HG03457 (cell line): Measurements from ENCODE around the gene NCOA4.
"Not testable (repeated sequence)": the region's sequence is repeated elsewhere in the genome, so short reads cannot be mapped to it uniquely, and the experiment has no call there.

Source experiments
- ATAC-seq: cut with Tn5 transposase; IDR thresholded peaks from one replicate; pipeline ENCODE4 v1.9.1; 2021; ENCODE audit warnings: moderate number of reproducible peaks; ENCODE audit not compliant: unreplicated experiment

The NCOA4 gene

GRCh38 chr10:46052791-46053375 is 22.5 kb upstream of the NCOA4 start:
- no peak for ATAC-seq

GRCh38 chr10:46052057-46052790 is 21.8 kb upstream of the NCOA4 start:
- ATAC-seq = no peak

- ATAC-seq = no peak
Observed at GRCh38 chr10:46050941-46051623, 20.7 kb upstream of the NCOA4 start.

GRCh38 chr10:46049497-46049831 is 19.0 kb upstream of the NCOA4 start:
- ATAC-seq = not testable (repeated sequence)

- no peak for ATAC-seq
Observed at GRCh38 chr10:46048152-46048551, 17.7 kb upstream of the NCOA4 start.

- no peak for ATAC-seq
Observed at GRCh38 chr10:46046261-46046660, 15.8 kb upstream of the NCOA4 start, which contains the start of gene MSMB. TSS of gene MSMB (minus strand) at chr10:46046269. CDS start at chr10:46046237, 32 bp downstream.

GRCh38 chr10:46042527-46042926 is 12.1 kb upstream of the NCOA4 start:
- ATAC-seq = no peak

- no peak for ATAC-seq
Observed at GRCh38 chr10:46040004-46040403, 9.6 kb upstream of the NCOA4 start.

- no peak for ATAC-seq
Observed at GRCh38 chr10:46037107-46037825, 6.8 kb upstream of the NCOA4 start.

- no peak for ATAC-seq
Observed at GRCh38 chr10:46035923-46036849, 5.8 kb upstream of the NCOA4 start.

- no peak for ATAC-seq
Observed at GRCh38 chr10:46033602-46034011, 3.2 kb upstream of the NCOA4 start.

GRCh38 chr10:46031648-46032532 is 1.5 kb upstream of the NCOA4 start:
- no peak for ATAC-seq

- ATAC-seq = no peak
Observed at GRCh38 chr10:46029461-46030030, 877 bp downstream of the NCOA4 start.

GRCh38 chr10:46028584-46029460 is 1.6 kb downstream of the NCOA4 start:
- ATAC-seq = no peak

GRCh38 chr10:46026106-46026505 is 4.3 kb downstream of the NCOA4 start:
- ATAC-seq = no peak

GRCh38 chr10:46025406-46025805 is 5.0 kb downstream of the NCOA4 start:
- no peak for ATAC-seq

GRCh38 chr10:46024948-46025347 is 5.5 kb downstream of the NCOA4 start:
- no peak for ATAC-seq
